Skeletal muscle cell (primary cell): ENCODE measurements around the gene FCRL3.
"Not testable (repeated sequence)": the region's sequence is repeated elsewhere in the genome, so short reads cannot be mapped to it uniquely, and the experiment has no call there.

Experiments used
- DNase-seq: peaks from one replicate; pipeline ENCODE4 v3.0.0-alpha.2; 2010; ENCODE audit warnings: low read depth
- H3K4me3 ChIP-seq: 2 replicates; pipeline ENCODE4 v1.5.1; 2011; ENCODE audit warnings: low read depth, mild to moderate bottlenecking, control low read depth, low read length, moderate library complexity

Gene FCRL3, protein sequence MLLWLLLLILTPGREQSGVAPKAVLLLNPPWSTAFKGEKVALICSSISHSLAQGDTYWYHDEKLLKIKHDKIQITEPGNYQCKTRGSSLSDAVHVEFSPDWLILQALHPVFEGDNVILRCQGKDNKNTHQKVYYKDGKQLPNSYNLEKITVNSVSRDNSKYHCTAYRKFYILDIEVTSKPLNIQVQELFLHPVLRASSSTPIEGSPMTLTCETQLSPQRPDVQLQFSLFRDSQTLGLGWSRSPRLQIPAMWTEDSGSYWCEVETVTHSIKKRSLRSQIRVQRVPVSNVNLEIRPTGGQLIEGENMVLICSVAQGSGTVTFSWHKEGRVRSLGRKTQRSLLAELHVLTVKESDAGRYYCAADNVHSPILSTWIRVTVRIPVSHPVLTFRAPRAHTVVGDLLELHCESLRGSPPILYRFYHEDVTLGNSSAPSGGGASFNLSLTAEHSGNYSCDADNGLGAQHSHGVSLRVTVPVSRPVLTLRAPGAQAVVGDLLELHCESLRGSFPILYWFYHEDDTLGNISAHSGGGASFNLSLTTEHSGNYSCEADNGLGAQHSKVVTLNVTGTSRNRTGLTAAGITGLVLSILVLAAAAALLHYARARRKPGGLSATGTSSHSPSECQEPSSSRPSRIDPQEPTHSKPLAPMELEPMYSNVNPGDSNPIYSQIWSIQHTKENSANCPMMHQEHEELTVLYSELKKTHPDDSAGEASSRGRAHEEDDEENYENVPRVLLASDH

DNA sequence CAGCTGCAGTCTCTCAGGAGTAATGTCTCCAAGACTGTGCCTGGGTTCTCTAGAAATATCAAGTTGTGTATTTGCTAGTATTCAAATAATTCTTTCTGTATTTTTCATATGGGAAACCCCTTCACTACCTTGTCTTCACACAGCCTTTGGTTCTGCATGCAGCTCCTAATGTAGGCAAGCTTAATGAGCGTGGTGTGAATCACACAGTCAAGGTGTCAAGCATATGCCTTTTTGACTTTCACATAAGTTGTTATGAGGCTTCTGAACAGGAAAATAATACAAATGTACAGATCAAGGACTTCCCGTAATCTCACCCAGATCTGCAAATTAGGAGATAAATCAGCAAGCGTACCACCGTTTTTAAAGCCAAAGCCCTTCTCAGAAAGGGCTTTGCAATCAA is at the start of gene FCRL3:
Gene FCRL3 (minus strand): TSS at position 38 of the 400 bp plus-strand sequence. CDS start 280 bp downstream, outside the sequence.
- H3K4me3 ChIP-seq, result no peak within 1 kb of the TSS
- DNase-seq, result no peak

GRCh38 chr1:157748262-157748817 is 47.8 kb upstream of the FCRL3 start:
- no peak for DNase-seq
- no peak overlapping the region for H3K4me3 ChIP-seq

DNA sequence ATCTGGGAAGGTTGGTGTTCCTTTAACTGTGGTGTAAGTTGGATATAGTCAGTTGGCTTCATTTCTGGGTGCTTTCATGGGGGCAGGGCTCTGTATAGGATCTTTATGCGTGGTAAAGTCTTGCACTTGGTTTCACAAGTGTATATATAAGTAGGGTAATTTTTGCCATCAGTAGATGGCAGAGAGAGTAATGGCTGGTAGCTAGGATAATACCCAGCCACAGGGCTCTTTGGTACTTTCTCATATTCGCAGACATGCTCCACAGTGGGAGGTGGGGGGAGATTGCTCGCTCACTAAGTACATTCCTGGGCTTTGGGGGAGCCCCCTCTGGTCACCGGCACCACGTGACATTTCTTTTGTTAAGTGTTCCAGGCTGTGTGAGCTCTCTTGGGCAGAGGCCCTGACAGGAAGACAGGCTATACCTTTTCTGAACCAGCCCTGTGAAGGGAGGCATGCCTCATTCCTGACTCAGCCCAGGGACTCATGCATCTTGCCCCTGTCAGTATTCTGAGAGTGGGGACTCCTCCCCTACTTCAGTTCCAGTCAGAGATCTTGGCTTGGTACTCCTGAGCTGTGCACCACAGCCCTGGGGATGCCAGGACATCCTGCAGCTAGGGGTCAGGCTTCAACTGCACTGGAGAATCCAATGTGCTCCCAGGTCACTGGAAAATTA is 38.8 kb upstream of the FCRL3 start:
- DNase-seq, result no peak
- no peak overlapping the region for H3K4me3 ChIP-seq

GRCh38 chr1:157735991-157736390 is 35.4 kb upstream of the FCRL3 start:
- not testable (repeated sequence) for H3K4me3 ChIP-seq, DNase-seq

DNA sequence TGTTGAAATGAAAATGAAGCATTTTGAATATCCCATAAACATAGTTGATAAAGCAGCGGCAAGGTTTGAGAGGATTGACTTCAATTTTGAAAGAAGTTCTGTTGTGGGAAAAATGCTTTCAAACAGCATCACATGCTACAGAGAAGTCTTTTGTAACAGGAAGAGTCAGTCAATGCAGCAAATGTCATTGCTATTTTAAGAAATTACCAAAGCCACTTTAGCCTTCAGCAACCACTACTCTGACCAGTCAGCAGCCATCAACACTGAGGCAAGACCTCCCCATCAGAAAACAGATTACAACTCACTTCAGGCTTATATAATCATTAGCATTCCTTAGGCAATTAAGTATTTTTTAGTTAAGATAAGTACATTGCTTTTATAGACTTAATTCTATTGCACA is 33.8 kb upstream of the FCRL3 start:
- no peak for DNase-seq
- H3K4me3 ChIP-seq, result no peak overlapping the region

- no peak for DNase-seq
- no peak overlapping the region for H3K4me3 ChIP-seq
Observed at GRCh38 chr1:157732755-157733154, 32.2 kb upstream of the FCRL3 start.

GRCh38 chr1:157725221-157725577 is 24.6 kb upstream of the FCRL3 start:
- DNase-seq, result no peak
- no peak overlapping the region for H3K4me3 ChIP-seq

- DNase-seq, result no peak
Observed at GRCh38 chr1:157724537-157725220, 24.1 kb upstream of the FCRL3 start.

GRCh38 chr1:157723157-157723556 is 22.6 kb upstream of the FCRL3 start:
- DNase-seq, result no peak
- H3K4me3 ChIP-seq, result no peak overlapping the region

More at GRCh38 chr1:157724537-157725220, 24.1 kb upstream of the FCRL3 start:
- no peak overlapping the region for H3K4me3 ChIP-seq

GRCh38 chr1:157721985-157722384 is 21.4 kb upstream of the FCRL3 start:
- no peak for DNase-seq
- no peak overlapping the region for H3K4me3 ChIP-seq

DNA sequence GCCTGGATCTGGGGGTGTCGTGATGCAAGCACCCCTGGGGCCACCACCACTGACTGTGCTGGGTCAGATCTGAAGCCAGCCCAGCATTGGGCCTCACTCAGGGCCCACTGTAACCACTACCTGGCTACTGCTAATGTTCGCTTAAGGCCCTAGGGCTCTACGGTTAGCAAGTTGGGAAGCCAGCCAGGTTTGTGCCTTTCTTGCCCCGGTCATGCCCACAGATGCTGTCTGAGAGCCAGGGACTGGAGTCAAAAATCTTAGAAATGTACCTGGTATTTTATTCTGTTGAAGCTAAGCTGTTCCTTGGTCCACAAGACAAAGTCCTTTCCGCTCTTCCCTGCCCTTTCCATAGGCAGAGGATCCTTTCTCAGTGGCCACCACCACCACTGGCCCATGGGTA is 15.2 kb upstream of the FCRL3 start:
- H3K4me3 ChIP-seq, result no peak overlapping the region
- DNase-seq, result no peak

DNA sequence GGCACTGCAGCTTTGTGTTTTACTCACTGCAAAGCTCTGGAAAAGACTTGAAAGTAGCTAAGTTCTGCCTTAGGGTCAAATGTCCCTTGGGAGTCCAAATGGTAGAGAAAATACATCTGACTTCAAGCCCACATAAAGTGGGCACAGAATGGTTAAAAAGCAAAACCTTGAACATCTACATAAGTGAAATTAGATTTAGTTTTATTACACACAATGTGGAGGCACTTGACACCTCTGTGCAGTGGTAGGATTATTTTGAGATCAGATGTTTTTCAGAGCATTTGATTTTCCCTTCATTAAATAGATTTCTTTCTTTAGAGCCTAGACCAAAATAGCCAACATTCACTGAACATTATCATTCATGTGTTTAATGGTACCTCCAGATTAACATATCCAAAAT is 11.2 kb upstream of the FCRL3 start:
- no peak overlapping the region for H3K4me3 ChIP-seq
- no peak for DNase-seq

DNA sequence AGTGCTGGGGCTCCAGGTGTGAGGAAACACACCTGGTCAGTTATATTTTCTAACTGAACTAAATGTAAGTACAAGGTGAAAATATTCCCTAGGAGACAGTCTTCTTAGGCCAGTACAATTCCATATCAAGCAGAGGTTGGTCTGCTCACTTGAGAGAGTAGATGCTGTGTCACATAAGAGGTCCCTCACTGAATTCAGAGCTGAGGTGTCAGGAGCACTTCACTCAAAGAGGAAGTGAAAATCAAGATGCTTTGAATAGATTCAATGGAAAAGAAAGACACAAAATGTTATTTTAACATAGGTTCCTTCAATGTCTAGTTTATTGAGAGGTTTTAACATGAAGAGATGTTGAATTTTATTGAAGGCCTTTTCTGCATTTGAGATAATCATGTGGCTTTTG is 4.3 kb upstream of the FCRL3 start:
- DNase-seq, result no peak
- no peak overlapping the region for H3K4me3 ChIP-seq

GRCh38 chr1:157703981-157704380 is 3.4 kb upstream of the FCRL3 start:
- no peak for DNase-seq
- no peak overlapping the region for H3K4me3 ChIP-seq

- DNase-seq, result no peak
- H3K4me3 ChIP-seq, result no peak overlapping the region
Observed at GRCh38 chr1:157702308-157702825, 1.8 kb upstream of the FCRL3 start.

DNA sequence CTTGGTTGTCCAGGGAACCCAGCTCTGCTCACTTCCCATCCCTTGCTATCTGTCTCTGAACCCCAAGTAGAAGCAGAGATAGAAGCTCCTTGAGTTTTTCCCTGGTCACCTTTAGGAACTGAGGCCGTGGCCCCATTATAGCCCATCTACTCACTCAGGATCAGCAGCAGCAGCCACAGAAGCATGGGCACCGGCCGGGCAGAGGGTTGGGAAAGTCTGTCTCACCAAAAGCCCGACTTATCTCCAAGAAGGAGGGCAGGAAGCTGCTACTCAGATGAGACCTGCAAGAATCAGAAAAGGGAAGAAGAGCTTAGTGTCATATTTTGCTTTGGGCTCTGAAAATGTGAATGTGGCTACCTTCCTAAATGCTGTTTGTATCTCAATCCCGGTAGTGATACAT is 264 bp downstream of the FCRL3 start:
- DNase-seq, result no peak
- no peak overlapping the region for H3K4me3 ChIP-seq

DNA sequence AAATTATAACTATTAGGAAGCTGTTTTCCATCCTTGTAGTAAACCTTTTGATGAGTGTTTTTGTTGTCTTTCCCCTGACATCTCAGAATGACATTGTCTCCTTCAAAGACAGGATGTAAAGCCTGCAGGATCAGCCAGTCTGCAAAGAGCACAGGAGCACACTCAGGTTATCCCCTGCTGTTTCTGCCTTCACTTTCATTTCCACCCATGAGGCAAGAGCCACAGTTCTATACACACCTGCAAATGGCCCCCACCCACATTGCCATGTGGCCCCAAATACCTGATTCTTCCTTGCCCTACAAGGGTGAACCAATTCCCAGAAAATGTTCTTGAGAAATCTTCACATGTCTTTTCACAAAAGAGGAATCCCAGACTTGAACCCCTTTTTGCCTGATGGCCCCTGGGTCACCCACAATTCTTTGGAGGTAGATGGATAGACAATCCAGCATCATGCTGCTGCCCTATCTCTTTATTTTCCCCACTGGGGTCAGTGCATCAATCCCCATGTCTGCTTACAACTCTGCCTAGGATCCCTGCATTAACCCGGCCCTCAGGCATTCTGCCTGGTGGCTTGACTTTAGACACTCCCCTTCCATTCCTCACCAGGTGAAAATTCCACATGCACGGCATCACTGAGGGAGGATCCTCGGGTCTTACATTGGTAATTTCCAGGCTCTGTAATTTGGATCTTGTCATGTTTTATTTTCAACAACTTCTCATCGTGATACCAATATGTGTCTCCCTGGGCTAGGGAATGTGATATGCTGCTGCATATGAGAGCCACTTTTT is 2.6 kb downstream of the FCRL3 start:
- no peak for DNase-seq
- no peak overlapping the region for H3K4me3 ChIP-seq

GRCh38 chr1:157696966-157697628 is 3.5 kb downstream of the FCRL3 start:
- DNase-seq, result no peak
- H3K4me3 ChIP-seq, result no peak overlapping the region
